CD4-positive, alpha-beta T cell (primary cell): ENCODE results near the gene ADGRL3. TPM values are rescaled to one million over a fixed set of nuclear protein-coding genes. Genes with fewer than 3 reads are reported as not detected.

Source experiments
- ATAC-seq: fragments of 200-7000 bp; cut with Tn5 transposase; one replicate; pipeline ENCODE4 v1.10.0; 2022; ENCODE audit warnings: mild to moderate bottlenecking; ENCODE audit not compliant: poor library complexity
- CTCF ChIA-PET: fragments of 350-600 bp; sonication (Branson Sonifier 250); formaldehyde crosslinking; loops from one replicate; lab custom pipeline; 2021; ENCODE audit warnings: antibody characterized with exemption, inconsistent platforms; lab: Charles Lee
- POLR2A ChIA-PET: fragments of 350-600 bp; sonication (Branson Sonifier 250); formaldehyde crosslinking; loops from one replicate; lab custom pipeline; 2021; ENCODE audit warnings: antibody characterized with exemption, inconsistent platforms; lab: Charles Lee
- DNase-seq, 14 experiments: peaks; one replicate each; pipeline ENCODE4 v3.0.0-alpha.2; 2013 to 2020; ENCODE audit warnings: mixed read lengths in 2 of 14
- H3K27ac ChIP-seq, 2 donors: one replicate each; pipeline versions ENCODE4 v1.5.1 to v1.7.0; 2013; ENCODE audit warnings: low read length in 2 of 2, low read depth in 1 of 2, mild to moderate bottlenecking in 1 of 2
- H3K27me3 ChIP-seq, 2 experiments: 1 replicate in 1 of 2; 2 replicates in 1 of 2; pipeline versions ENCODE4 v1.6.1 to v1.7.0; 2013; ENCODE audit warnings: low read length in 2 of 2, control low read depth in 1 of 2, mild to moderate bottlenecking in 1 of 2, moderate library complexity in 1 of 2; ENCODE audit not compliant: insufficient read depth in 2 of 2, control insufficient read depth in 1 of 2
- H3K36me3 ChIP-seq: one replicate; pipeline ENCODE4 v1.6.1; 2013; ENCODE audit warnings: low read length, control low read depth; ENCODE audit not compliant: insufficient read depth
- H3K4me1 ChIP-seq: one replicate; pipeline ENCODE4 v1.6.1; 2013; ENCODE audit warnings: low read length, control low read depth; ENCODE audit not compliant: insufficient read depth
- H3K4me3 ChIP-seq: one replicate; pipeline ENCODE4 v1.5.1; 2013; ENCODE audit warnings: mild to moderate bottlenecking, low read length, moderate library complexity
- H3K9me3 ChIP-seq, 2 experiments: 1 replicate in 1 of 2; 2 replicates in 1 of 2; pipeline versions ENCODE4 v1.6.1 to v1.7.0; 2013; ENCODE audit warnings: low read length in 2 of 2, mild to moderate bottlenecking in 2 of 2, control low read depth in 1 of 2, moderate library complexity in 1 of 2; ENCODE audit not compliant: control insufficient read depth in 1 of 2, insufficient read depth in 1 of 2
- H3K27ac Mint-ChIP-seq: one replicate; pipeline ENCODE4 v1.8.0; 2020; ENCODE audit warnings: mixed read lengths
- H3K27me3 Mint-ChIP-seq: one replicate; pipeline ENCODE4 v1.8.0; 2021; ENCODE audit warnings: mixed read lengths
- H3K36me3 Mint-ChIP-seq: one replicate; pipeline ENCODE4 v1.8.0; 2021; ENCODE audit warnings: low read depth, mixed read lengths
- H3K4me1 Mint-ChIP-seq: one replicate; pipeline ENCODE4 v1.8.0; 2021; ENCODE audit warnings: low read depth, mixed read lengths
- H3K4me3 Mint-ChIP-seq: one replicate; pipeline ENCODE4 v1.8.0; 2020; ENCODE audit warnings: mild to moderate bottlenecking, mixed read lengths
- H3K9me3 Mint-ChIP-seq: one replicate; pipeline ENCODE4 v1.8.0; 2020; ENCODE audit warnings: mixed read lengths
- intact Hi-C, 2 experiments: fragments of 100-400 bp; cut with DNase I in 1 of 2; cut with micrococcal nuclease in 1 of 2; formaldehyde crosslinking; loops; one replicate each; pipeline versions ENCODE4 v1.15.1 to v1.9.0; 2023 to 2025; cut with DNase I, micrococcal nuclease
- total RNA-seq, 174 experiments: library from RNA in 2 of 174; stranded (reverse) in 2 of 174; gene quantifications; one replicate each; pipeline ENCODE4 v1.2.3 and lab custom pipeline; 2021 to 2026
- TF ChIP-seq, protein P1 (sequence below): fragments of 200-600 bp; IDR thresholded peaks from one replicate; pipeline ENCODE4 v1.8.0; 2022; ENCODE audit warnings: antibody characterized with exemption, mild to moderate bottlenecking

Gene ADGRL3
- total RNA-seq, 2 experiments from 2014 or later, result not detected

DNA sequence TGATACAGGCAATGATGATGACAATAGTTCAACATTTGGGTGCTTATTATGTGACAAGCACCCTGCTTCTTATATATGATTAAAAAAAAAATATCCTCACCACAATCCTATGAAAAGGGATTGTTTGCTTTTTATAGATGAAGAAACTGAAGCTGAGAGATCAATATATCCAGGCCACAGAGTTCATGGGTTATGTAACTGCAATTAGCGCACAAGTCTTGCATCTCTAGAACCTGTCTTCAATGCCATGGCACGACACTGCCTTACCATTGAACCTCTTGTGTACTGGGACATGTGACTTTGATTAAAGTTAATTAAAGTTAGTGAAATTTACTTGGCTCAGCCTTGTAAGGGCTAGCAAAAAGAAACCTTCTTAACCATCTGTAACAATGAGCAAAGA, 599.7 kb downstream of the ADGRL3 start:
- H3K4me1 Mint-ChIP-seq, result no peaks in the 10 kb centered on the region
- H3K9me3 ChIP-seq, result no peaks in the 10 kb centered on the region
- no peak overlapping the region for H3K4me3 Mint-ChIP-seq
- intact Hi-C loops, result no loop called here
- H3K27ac ChIP-seq, result no peak overlapping the region
- POLR2A ChIA-PET, result no interaction called here
- ATAC-seq (no peak), DNase-seq (no peak)
- H3K9me3 Mint-ChIP-seq, result peaks cover 15% of the 10 kb centered on the region
- no peaks in the 10 kb centered on the region for H3K4me1 ChIP-seq
- no peaks in the 10 kb centered on the region for H3K27me3 Mint-ChIP-seq
- TF ChIP-seq, protein P1, sequence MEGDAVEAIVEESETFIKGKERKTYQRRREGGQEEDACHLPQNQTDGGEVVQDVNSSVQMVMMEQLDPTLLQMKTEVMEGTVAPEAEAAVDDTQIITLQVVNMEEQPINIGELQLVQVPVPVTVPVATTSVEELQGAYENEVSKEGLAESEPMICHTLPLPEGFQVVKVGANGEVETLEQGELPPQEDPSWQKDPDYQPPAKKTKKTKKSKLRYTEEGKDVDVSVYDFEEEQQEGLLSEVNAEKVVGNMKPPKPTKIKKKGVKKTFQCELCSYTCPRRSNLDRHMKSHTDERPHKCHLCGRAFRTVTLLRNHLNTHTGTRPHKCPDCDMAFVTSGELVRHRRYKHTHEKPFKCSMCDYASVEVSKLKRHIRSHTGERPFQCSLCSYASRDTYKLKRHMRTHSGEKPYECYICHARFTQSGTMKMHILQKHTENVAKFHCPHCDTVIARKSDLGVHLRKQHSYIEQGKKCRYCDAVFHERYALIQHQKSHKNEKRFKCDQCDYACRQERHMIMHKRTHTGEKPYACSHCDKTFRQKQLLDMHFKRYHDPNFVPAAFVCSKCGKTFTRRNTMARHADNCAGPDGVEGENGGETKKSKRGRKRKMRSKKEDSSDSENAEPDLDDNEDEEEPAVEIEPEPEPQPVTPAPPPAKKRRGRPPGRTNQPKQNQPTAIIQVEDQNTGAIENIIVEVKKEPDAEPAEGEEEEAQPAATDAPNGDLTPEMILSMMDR, result no peak
- H3K4me3 ChIP-seq, result no peak overlapping the region
- no peaks in the 10 kb centered on the region for H3K27me3 ChIP-seq
- CTCF ChIA-PET, result interaction anchor here (1.2 kb wide), 1 partner anchor 10 kb away, joined by 3 read pairs; no protein-coding TSS in a partner anchor
- H3K27ac Mint-ChIP-seq, result no peak overlapping the region
- H3K36me3 Mint-ChIP-seq, result no peaks in the 10 kb centered on the region
- H3K36me3 ChIP-seq, result no peaks in the 10 kb centered on the region

DNA sequence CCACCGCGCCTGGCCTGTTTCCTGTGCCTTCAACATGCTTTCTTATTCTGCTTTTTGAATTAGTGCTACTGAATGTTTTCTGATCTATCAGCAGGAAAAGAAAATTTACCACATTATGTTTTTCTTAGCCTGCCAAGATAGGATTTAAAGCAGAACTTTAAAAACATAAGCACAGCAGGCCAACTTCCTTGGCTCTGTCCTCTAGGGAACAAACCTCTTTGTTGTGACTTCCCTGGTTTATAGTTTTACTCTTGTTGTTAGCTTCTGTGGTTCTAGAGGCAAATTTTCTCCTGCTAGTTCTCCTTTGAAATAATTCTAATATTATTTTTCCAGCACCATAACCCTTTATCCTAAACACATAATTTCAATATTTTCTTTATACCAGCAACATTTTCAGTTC, 605.1 kb downstream of the ADGRL3 start:
- Histone ChIP-seq H3K27ac (no peak overlapping the region), H3K4me1 (no peaks in the 10 kb centered on the region), H3K36me3 (no peaks in the 10 kb centered on the region), H3K4me3 (no peak overlapping the region), H3K9me3 (no peaks in the 10 kb centered on the region), H3K27me3 (no peaks in the 10 kb centered on the region)
- intact Hi-C loops, result no loop called here
- CTCF ChIA-PET, result no interaction called here
- no peaks in the 10 kb centered on the region for H3K27me3 Mint-ChIP-seq
- DNase-seq, result no peak
- no peaks in the 10 kb centered on the region for H3K4me1 Mint-ChIP-seq
- H3K36me3 Mint-ChIP-seq, result no peaks in the 10 kb centered on the region
- H3K27ac Mint-ChIP-seq, result no peak overlapping the region
- no peak overlapping the region for H3K4me3 Mint-ChIP-seq
- H3K9me3 Mint-ChIP-seq, result peaks cover 14% of the 10 kb centered on the region
- TF ChIP-seq, protein P1, result no peak
- POLR2A ChIA-PET, result no interaction called here
- no peak for ATAC-seq

DNA sequence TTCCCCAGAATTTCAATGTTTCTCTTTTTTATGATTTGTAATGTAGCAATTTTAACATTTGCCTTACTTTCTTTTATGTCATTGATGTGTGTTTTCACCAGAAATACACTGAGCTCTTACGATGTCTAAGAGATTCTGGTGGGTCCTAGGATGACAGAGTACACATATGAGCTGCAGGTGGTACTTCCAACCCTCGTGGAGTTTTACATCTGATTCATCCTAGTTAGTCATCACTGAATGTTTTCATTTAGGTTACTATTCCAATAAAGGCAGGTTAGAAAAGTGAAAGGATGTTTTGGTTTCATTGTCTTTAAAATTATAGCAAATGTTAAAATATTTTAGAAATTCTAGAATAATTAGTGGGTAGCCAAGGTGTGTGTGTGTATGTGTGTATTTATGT, 605.9 kb downstream of the ADGRL3 start:
- ATAC-seq (no peak), DNase-seq (no peak)
- no peak overlapping the region for H3K27ac ChIP-seq
- H3K36me3 ChIP-seq, result no peaks in the 10 kb centered on the region
- no peaks in the 10 kb centered on the region for H3K4me1 Mint-ChIP-seq
- peaks cover 11% of the 10 kb centered on the region for H3K9me3 Mint-ChIP-seq
- H3K36me3 Mint-ChIP-seq, result no peaks in the 10 kb centered on the region
- H3K27me3 Mint-ChIP-seq, result no peaks in the 10 kb centered on the region
- H3K4me3 ChIP-seq, result no peak overlapping the region
- CTCF ChIA-PET, result no interaction called here
- POLR2A ChIA-PET, result no interaction called here
- H3K9me3 ChIP-seq, result no peaks in the 10 kb centered on the region
- H3K27me3 ChIP-seq, result no peaks in the 10 kb centered on the region
- H3K27ac Mint-ChIP-seq, result no peak overlapping the region
- H3K4me1 ChIP-seq, result no peaks in the 10 kb centered on the region
- TF ChIP-seq, protein P1, result no peak
- intact Hi-C loops, result no loop called here
- no peak overlapping the region for H3K4me3 Mint-ChIP-seq
